Right lobe of liver (tissue), 6 donors: Measurements from ENCODE around the gene NCOA3. TPM values are rescaled to one million over a fixed set of nuclear protein-coding genes. Genes with fewer than 3 reads are reported as not detected.
A peak's percentile ranks its signal among the peaks of the same experiment; 100 is the strongest.

Experiments used
- ATAC-seq, 4 donors: fragments of 200-7000 bp; cut with Tn5 transposase; one replicate each; pipeline ENCODE4 v1.9.1; 2020; ENCODE audit warnings: mild to moderate bottlenecking in 4 of 4, moderate library complexity in 4 of 4
- DNase-seq, 3 donors: peaks; one replicate each; pipeline ENCODE4 v3.0.0-alpha.2; 2020
- H3K27ac ChIP-seq, 3 donors: fragments of 200-600 bp; one replicate each; pipeline ENCODE4 v1.8.0; 2022
- H3K27me3 ChIP-seq, 2 donors: fragments of 200-600 bp; one replicate each; pipeline ENCODE4 v1.8.0; 2022
- H3K36me3 ChIP-seq, 4 donors: fragments of 200-600 bp; sonication (generic) in 1 of 4; one replicate each; pipeline versions ENCODE4 v1.5.1 to v1.8.0; 2017 to 2022; ENCODE audit warnings: control low read depth in 1 of 4
- H3K4me1 ChIP-seq, 4 donors: fragments of 200-600 bp; sonication (generic) in 1 of 4; one replicate each; pipeline versions ENCODE4 v1.5.1 to v1.8.0; 2017 to 2022; ENCODE audit warnings: control low read depth in 1 of 4
- H3K4me3 ChIP-seq, 3 donors: fragments of 200-600 bp; one replicate each; pipeline ENCODE4 v1.8.0; 2022
- H3K9me3 ChIP-seq, 4 donors: fragments of 200-600 bp; sonication (generic) in 1 of 4; one replicate each; pipeline versions ENCODE4 v1.5.1 to v1.8.0; 2017 to 2022; ENCODE audit warnings: control low read depth in 1 of 4
- POLR2A ChIP-seq: fragments of 450-650 bp; IDR thresholded peaks from one replicate; pipeline ENCODE4 v1.6.1; 2017; ENCODE audit warnings: antibody characterized with exemption, mild to moderate bottlenecking
- WGBS: methylation state at CpG from one replicate; pipeline ENCODE4 v1.1.6; 2018; ENCODE audit warnings: low coverage, low lambda C conversion rate; ENCODE audit not compliant: insufficient coverage; ENCODE audit errors: missing lambda C conversion rate; 5-methylcytosine and 5-hydroxymethylcytosine counted together
- intact Hi-C, 2 donors: fragments of 100-400 bp; cut with DNase I; formaldehyde crosslinking; loops; one replicate each; pipeline versions ENCODE4 v1.11.2 to v1.14.1; 2022
- total RNA-seq, 6 experiments: library from RNA; depleted of rRNA in 2 of 6; stranded (reverse); fragments of >200 nt in 2 of 6; fragmentation: NEBNext Ultra II Directional in 3 of 6; extraction: Animal tissue kit (Norgen Biotek cat#: 25700) in 3 of 6; gene quantifications; one replicate each; pipeline versions ENCODE4 v1.1.0 to v1.2.4, GENCODE V29; 2016 to 2023
- TF ChIP-seq, protein P1 (sequence below), 4 donors: fragments of 200-600 bp in 3 of 4; fragments of 450-650 bp in 1 of 4; IDR thresholded peaks; one replicate each; pipeline versions ENCODE4 v1.5.1 to v1.8.0; 2016 to 2022; ENCODE audit warnings: antibody characterized with exemption in 4 of 4, mild to moderate bottlenecking in 2 of 4
- donor health status: DM: no; HTN: yes; CAD: no.
- donor health status: DM: no; HTN: no; CAD: no.
- donor health status: DM: no; HTN: no; CAD: no.
- donor health status: DM: no; HTN: yes; CAD: no.
- donor health status: DM: no; HTN: yes; CAD: no.

The NCOA3 gene
- total RNA-seq, 6 experiments from 2014 or later: 11.2 to 15.1 (median 13.8) TPM

DNA sequence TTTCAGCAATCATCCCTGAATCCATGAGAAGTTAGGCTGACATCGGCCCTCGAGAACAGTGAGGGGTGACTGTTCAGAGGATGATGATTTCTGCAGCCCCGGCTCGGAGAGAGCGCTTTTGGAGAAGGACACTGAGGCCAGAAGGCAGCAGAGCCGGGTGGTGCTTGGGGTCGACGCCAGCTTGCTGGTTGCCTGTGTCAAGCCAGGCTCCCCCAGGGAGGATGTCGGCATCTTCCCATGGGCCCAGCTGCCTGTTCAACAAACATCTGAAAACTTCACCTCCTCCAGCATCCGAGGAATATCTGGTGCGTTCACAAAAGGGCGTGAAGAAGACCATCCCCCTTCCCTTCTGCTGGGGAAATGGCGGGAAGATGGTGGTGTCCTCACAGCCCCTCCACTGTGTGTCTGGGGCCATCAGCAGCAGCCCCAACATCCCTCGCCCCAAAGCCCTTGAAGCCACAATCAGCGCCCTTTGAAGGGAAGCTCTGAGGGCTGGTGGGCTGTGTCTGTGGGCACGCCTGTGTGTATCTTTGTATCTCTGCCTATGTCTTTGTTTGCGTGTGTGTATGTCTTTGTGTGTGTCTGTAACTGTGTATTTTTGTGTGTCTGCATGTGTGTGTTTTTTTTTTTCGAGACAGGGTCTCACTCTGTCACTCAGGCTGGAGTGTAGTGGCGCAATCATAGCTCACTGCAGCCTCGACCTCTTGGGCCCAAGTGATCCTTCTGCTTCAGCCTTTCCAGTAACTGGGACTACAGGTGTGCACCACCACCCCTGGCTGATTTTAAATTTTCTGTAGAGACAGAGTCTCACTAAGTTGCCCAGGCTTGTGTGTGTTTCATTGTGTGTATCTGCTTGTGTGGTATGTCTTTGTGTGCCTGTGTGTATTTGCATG lies 185.7 kb downstream of the NCOA3 start:
- no peak overlapping the region for H3K27ac ChIP-seq
- no peaks in the 10 kb centered on the region for H3K4me1 ChIP-seq
- H3K27me3 ChIP-seq: no peaks in the 10 kb centered on the region
- DNase-seq (no peak), ATAC-seq (no peak)
- intact Hi-C loops: no loop called here
- TF ChIP-seq, protein P1, sequence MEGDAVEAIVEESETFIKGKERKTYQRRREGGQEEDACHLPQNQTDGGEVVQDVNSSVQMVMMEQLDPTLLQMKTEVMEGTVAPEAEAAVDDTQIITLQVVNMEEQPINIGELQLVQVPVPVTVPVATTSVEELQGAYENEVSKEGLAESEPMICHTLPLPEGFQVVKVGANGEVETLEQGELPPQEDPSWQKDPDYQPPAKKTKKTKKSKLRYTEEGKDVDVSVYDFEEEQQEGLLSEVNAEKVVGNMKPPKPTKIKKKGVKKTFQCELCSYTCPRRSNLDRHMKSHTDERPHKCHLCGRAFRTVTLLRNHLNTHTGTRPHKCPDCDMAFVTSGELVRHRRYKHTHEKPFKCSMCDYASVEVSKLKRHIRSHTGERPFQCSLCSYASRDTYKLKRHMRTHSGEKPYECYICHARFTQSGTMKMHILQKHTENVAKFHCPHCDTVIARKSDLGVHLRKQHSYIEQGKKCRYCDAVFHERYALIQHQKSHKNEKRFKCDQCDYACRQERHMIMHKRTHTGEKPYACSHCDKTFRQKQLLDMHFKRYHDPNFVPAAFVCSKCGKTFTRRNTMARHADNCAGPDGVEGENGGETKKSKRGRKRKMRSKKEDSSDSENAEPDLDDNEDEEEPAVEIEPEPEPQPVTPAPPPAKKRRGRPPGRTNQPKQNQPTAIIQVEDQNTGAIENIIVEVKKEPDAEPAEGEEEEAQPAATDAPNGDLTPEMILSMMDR (IDR thresholded peaks at IDR 0.05): no peak
- no peak for TF ChIP-seq POLR2A
- H3K36me3 ChIP-seq: peaks cover 0 to 2% (median 0%) of the 10 kb centered on the region in 4 donors
- H3K9me3 ChIP-seq: peaks cover 0 to 7% (median 2%) of the 10 kb centered on the region in 4 donors
- no peak overlapping the region for H3K4me3 ChIP-seq
- WGBS: 97% methylated on average over 5 of the region's 20 CpGs

DNA sequence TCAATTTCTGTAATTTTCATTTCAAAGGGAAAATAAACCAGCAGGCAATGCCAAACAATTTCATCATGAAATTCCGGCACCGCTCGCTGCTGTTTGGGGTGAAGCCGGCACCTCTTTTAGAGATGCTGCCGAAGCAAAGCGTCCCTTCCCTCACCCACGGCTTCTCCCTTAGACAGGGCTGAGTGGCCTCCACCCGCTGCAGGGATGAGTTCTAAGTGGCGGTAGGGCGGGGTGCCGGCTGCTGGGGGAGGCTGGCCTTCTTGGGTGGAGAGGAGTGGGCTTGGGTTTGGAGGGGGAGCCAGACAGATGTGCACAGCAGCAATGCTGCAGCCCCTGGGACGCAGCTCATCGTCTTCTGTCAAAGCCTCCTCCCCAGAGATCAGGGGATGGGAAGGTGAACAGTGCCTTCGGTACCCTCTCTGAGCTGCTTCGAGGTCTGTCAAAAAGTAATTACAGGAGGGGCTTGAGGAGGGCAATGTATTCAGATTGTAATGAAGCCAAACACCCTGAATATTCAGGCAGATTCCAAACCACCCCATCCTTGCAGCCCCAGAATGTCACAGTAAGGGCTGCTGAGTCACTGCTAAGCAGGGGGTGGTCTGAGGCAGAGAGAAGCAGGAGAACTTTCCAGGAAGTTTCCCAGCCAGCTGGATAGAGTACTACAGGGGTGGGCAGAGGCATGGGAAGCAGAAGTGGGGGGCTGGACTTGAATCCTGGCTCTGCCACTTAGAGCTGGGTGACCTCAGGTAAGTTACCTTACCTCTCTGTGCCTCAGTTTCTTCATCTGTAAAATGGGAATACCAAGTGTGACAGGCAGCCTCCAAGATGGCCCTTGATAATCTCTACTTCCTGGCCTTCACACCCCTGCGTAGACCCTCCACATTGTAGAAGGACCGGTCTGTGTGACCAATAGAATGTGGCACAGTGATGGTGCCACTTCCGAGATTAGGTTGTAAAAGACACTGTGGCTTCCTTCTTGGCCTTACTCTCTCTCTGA lies 187.0 kb downstream of the NCOA3 start:
- Histone ChIP-seq H3K4me3 (no peak overlapping the region), H3K9me3 (peaks cover 0 to 7% (median 2%) of the 10 kb centered on the region in 4 donors), H3K27ac (no peak overlapping the region), H3K27me3 (no peaks in the 10 kb centered on the region), H3K4me1 (no peaks in the 10 kb centered on the region), H3K36me3 (peaks cover 0 to 2% (median 0%) of the 10 kb centered on the region in 4 donors)
- DNase-seq: no peak
- intact Hi-C loops: no loop called here
- no peak for TF ChIP-seq POLR2A
- TF ChIP-seq, protein P1 (IDR thresholded peaks at IDR 0.05): no peak
- ATAC-seq: no peak
- WGBS: 72% methylated on average over 13 of the region's 18 CpGs

DNA sequence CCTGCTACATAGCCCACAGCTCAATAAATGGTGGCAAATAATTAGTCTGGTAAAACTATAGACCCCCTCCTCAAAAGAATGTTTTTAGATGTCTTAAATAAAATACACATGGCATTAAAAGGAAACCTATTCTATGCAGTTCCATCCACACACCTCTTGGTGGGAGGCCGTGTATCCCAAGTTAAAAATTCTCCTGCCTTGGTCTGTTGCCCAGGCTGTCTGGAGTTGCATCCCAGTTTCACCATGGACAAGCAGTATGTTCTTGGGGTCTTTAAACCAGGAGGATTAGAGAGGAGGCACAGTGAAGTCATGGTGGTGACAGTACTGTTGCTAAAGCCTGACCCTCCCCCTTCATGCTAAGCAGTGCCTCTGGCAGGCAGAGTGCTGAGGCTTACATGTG lies 188.0 kb downstream of the NCOA3 start:
- 38% methylated on average over 1 of the region's 1 CpG for WGBS
- H3K4me3 ChIP-seq: no peak overlapping the region
- no peaks in the 10 kb centered on the region for H3K4me1 ChIP-seq
- H3K36me3 ChIP-seq: peaks cover 0 to 2% (median 0%) of the 10 kb centered on the region in 4 donors
- TF ChIP-seq, protein P1 (IDR thresholded peaks at IDR 0.05): peak in 1 of 4 donors; percentile 8
- TF ChIP-seq POLR2A: no peak
- DNase-seq: no peak
- ATAC-seq: peak in 2 of 4 donors; percentile 44 to 52
- intact Hi-C loops: no loop called here
- peaks cover 0 to 7% (median 2%) of the 10 kb centered on the region in 4 donors for H3K9me3 ChIP-seq
- no peaks in the 10 kb centered on the region for H3K27me3 ChIP-seq
- H3K27ac ChIP-seq: no peak overlapping the region

DNA sequence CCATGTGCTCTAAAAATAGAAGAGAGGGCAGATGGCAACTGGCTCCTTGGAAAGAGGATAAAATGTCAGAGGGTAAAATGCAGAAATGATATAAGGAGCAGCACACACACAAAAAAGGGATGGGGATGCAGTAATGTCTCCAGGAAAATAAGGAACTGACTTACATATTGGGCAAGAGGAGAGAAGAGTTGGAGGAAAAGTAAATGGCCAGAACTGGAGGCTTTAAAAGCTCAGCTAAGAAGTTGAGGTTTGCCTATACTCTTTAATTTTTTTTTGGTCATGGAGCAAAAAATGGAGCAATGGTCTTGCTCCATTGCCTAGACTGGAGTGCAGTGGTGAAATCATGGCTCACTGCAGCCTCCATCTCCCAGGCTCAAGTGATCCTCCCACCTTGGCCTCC lies 189.9 kb downstream of the NCOA3 start:
- TF ChIP-seq, protein P1 (IDR thresholded peaks at IDR 0.05): no peak
- TF ChIP-seq POLR2A: no peak
- DNase-seq: no peak
- H3K9me3 ChIP-seq: peaks cover 0 to 7% (median 2%) of the 10 kb centered on the region in 4 donors
- peaks cover 0 to 4% (median 0%) of the 10 kb centered on the region in 4 donors for H3K36me3 ChIP-seq
- no peak overlapping the region for H3K27ac ChIP-seq
- intact Hi-C loops: no loop called here
- no peak overlapping the region for H3K4me3 ChIP-seq
- no peaks in the 10 kb centered on the region for H3K27me3 ChIP-seq
- H3K4me1 ChIP-seq: no peaks in the 10 kb centered on the region
- ATAC-seq: no peak
